GM21737 (cell line): Measurements from ENCODE around the gene FGF2.
"Not testable (repeated sequence)": the region's sequence is repeated elsewhere in the genome, so short reads cannot be mapped to it uniquely, and the experiment has no call there.

ENCODE experiments used
- ATAC-seq: cut with Tn5 transposase; IDR thresholded peaks from one replicate; pipeline ENCODE4 v1.9.1; 2021; ENCODE audit warnings: mild to moderate bottlenecking, moderate library complexity; ENCODE audit not compliant: unreplicated experiment

The FGF2 gene

GRCh38 chr4:122844391-122844790 lies 17.8 kb downstream of the FGF2 start:
- not testable (repeated sequence) for ATAC-seq

DNA sequence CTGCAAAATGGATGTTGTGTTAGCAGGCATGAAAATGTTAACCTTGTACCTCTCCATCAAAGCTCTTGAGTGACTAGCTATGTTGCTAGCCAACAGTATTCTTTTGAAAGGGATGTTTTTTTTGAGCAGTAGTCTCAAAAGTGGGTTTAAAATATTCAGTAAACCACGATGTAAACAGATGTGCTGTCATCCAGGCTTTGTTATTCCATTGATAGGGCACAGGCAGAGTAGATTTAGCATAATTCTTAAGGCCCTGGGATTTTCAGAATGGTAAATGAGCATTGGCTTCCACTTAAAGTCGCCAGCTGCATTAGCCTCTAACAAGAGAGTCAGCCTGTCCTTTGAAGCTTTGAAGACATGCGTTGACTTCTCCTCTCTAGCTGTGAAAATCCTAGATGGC lies 18.4 kb downstream of the FGF2 start:
- ATAC-seq = no peak

- no peak for ATAC-seq
Measured at GRCh38 chr4:122845760-122846159, 19.1 kb downstream of the FGF2 start.

- no peak for ATAC-seq
Measured at GRCh38 chr4:122847931-122848330, 21.3 kb downstream of the FGF2 start.

- ATAC-seq = not testable (repeated sequence)
Measured at GRCh38 chr4:122849789-122850188, 23.2 kb downstream of the FGF2 start.

- ATAC-seq = no peak
Measured at GRCh38 chr4:122851568-122851967, 24.9 kb downstream of the FGF2 start.

- no peak for ATAC-seq
Measured at GRCh38 chr4:122854447-122855352, 28.1 kb downstream of the FGF2 start.

DNA sequence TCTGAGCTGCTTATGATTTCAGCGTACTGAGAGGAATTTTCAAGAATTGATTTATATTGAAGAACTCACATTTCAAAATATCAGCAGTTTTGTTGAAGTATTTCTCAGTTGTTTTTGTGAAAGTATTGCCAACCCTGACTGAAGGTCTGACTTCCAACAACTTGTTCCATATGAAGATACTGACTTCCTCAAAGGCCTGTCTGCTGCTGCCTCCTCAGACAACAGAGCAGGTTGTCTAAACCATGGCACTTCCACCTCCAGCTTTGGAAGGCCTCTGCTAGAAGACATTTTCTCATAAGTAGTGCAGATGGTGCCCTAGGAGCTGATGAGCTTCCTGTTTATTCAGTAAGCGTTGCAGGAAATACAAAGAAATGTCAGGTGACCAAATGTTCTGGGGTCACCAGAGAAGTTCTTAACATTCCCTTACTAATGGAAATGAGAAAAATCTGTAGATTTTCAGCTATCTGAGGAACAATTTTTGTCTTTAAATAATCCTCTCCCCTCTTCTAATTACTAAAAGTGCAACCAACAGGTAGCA lies 28.8 kb downstream of the FGF2 start:
- no peak for ATAC-seq

GRCh38 chr4:122857160-122857559 lies 30.5 kb downstream of the FGF2 start:
- ATAC-seq = no peak

GRCh38 chr4:122858705-122859104 lies 32.1 kb downstream of the FGF2 start:
- no peak for ATAC-seq

DNA sequence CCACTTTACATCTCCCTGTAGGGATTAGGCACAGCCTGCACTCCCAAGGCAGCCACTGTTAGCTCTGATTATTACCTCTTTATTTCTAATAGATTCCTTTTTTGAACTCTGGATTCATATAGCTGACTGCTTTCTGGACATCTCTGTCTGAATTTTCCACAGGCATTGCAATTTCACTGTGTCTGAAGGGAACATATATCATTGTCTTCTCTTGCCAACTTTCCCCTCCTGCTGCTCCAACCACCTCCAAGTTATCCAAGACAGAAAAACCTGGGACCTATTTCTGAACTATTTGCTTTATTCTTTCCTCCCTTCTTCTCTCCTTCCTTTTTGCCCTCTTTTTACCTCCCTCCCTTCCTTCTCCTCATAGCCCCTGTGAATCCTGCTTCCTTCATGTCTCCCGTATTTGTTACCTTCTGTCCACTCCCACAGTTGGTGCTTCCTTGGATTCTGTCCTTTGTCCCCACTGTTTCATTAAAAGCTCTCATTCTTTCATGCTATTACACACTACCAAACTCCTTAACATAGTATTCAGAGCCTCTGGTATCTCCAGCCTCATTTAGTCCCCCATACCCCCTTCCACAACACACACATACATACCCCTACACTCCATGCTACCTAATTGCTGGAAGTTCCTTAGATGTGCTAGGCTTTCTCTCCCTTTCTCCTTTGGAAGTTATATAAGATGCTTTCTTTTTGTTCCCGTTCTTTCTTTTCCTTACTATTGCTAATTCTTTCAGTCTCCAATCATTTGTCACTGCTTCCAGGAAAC lies 34.7 kb downstream of the FGF2 start:
- ATAC-seq = no peak

DNA sequence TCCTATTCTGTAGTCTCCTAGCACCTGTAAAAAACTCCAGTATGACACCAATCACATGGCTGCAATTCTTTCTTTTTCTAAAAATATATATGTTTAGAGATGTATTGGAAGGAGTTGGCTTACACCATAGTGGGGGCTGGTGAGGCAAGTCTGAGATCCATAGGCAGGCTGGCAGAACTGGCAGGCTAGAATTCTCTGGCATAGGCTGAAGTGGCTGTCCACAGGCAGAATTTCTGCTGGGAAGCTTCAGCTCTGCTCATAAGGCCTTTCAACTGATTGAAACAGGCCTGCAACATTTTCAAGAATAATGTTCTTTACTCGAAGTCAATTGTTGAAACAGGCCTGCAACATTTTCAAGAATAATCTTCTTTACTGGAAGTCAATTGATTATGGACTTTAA lies 37.0 kb downstream of the FGF2 start:
- ATAC-seq = no peak

GRCh38 chr4:122865425-122865824 lies 38.8 kb downstream of the FGF2 start:
- ATAC-seq = no peak

DNA sequence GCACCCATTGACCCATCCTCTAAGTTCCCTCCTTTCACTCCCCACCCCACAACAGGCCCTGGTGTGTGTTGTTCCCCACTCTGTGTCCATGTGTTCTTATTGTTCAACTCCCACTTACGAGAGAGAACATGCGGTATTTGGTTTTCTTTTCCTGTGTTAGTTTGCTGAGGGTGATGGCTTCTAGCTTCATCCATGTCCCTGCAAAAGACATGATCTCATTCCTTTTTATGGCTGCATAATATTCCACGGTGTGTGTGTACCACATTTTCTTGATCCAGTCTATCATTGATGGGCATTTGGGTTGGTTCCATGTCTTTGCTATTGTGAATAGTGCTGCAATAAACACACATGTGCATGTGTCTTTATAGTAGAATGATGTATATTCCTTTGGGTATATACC lies 41.6 kb downstream of the FGF2 start:
- not testable (repeated sequence) for ATAC-seq

- ATAC-seq = no peak
Measured at GRCh38 chr4:122873146-122873545, 46.5 kb downstream of the FGF2 start.

- no peak for ATAC-seq
Measured at GRCh38 chr4:122873821-122874593, 47.4 kb downstream of the FGF2 start.

- no peak for ATAC-seq
Measured at GRCh38 chr4:122875949-122876348, 49.3 kb downstream of the FGF2 start.

GRCh38 chr4:122876456-122876855 lies 49.8 kb downstream of the FGF2 start:
- ATAC-seq = no peak

- no peak for ATAC-seq
Measured at GRCh38 chr4:122879001-122879400, 52.4 kb downstream of the FGF2 start.

GRCh38 chr4:122882857-122883735 lies 56.5 kb downstream of the FGF2 start:
- ATAC-seq = no peak
